Measurements from ENCODE around the gene COL15A1.

GRCh38 chr9:98949565-98949964, 5.9 kb downstream of the COL15A1 start:
- TF ChIP-seq POLR2A (IDR thresholded peaks at IDR 0.05) (no peak), CTCF (IDR thresholded peaks at IDR 0.05) (no peak)

Measured in transverse colon (tissue), 3 donors.